GM12878 (cell line): ENCODE data around the gene CCDC134. TPM values are rescaled to one million over a fixed set of nuclear protein-coding genes. Genes with fewer than 3 reads are reported as not detected.

Experiments
- BACH1 ChIP-seq: fragments of 450-650 bp; IDR thresholded peaks from 2 replicates; pipeline ENCODE4 v1.6.1; 2017; ENCODE audit warnings: mild to moderate bottlenecking, borderline replicate concordance
- BHLHE40 ChIP-seq, 2 experiments: fragments of 450-650 bp in 1 of 2; IDR thresholded peaks; 2 replicates each; pipeline ENCODE4 v1.6.1; 2011 to 2017; ENCODE audit warnings: low read depth in 2 of 2, borderline replicate concordance in 1 of 2, improper control_type of control experiment in 1 of 2, low read length in 1 of 2, mild to moderate bottlenecking in 1 of 2
- CUX1 ChIP-seq: IDR thresholded peaks from 2 replicates; pipeline ENCODE4 v1.6.1; 2012; ENCODE audit warnings: improper control_type of control experiment, low read depth, low read length; ENCODE audit not compliant: insufficient replicate concordance
- ESRRA ChIP-seq: IDR thresholded peaks from 2 replicates; pipeline ENCODE4 v1.6.1; 2012; ENCODE audit warnings: mild to moderate bottlenecking, low read length, improper control_type of control experiment
- IKZF1 ChIP-seq: fragments of 450-650 bp; conservative IDR thresholded peaks from 2 replicates; pipeline ENCODE4 v1.6.1; 2017; ENCODE audit warnings: antibody characterized with exemption, mild to moderate bottlenecking
- IRF5 ChIP-seq: fragments of 450-650 bp; IDR thresholded peaks from 2 replicates; pipeline ENCODE4 v1.6.1; 2017; ENCODE audit warnings: borderline replicate concordance
- JUND ChIP-seq: IDR thresholded peaks from 2 replicates; pipeline ENCODE4 v1.6.1; 2012; ENCODE audit warnings: low read depth, mild to moderate bottlenecking, low read length, improper control_type of control experiment, moderate library complexity
- KAT2A ChIP-seq: conservative IDR thresholded peaks from 2 replicates; pipeline ENCODE4 v1.6.1; 2011; ENCODE audit warnings: low read depth, low read length; ENCODE audit not compliant: control insufficient read depth
- MXI1 ChIP-seq: fragments of 150-350 bp; IDR thresholded peaks from 2 replicates; pipeline ENCODE4 v1.6.1; 2011; ENCODE audit warnings: low read depth, mild to moderate bottlenecking, inconsistent platforms, low read length, improper control_type of control experiment
- NFIC ChIP-seq: IDR thresholded peaks from 2 replicates; pipeline ENCODE4 v1.6.1; 2012; ENCODE audit warnings: low read depth, mild to moderate bottlenecking, inconsistent platforms, low read length, moderate library complexity
- PAX8 ChIP-seq: fragments of 450-650 bp; IDR thresholded peaks from 2 replicates; pipeline ENCODE4 v1.6.1; 2017; ENCODE audit warnings: mild to moderate bottlenecking, moderate library complexity
- POLR2AphosphoS2 ChIP-seq: IDR thresholded peaks from 2 replicates; pipeline ENCODE4 v1.6.1; 2011; ENCODE audit warnings: low read depth, mild to moderate bottlenecking, low read length, improper control_type of control experiment, moderate library complexity
- RB1 ChIP-seq: fragments of 450-650 bp; formaldehyde crosslinking; IDR thresholded peaks from 2 replicates; pipeline ENCODE4 v1.6.1; 2017; ENCODE audit warnings: mild to moderate bottlenecking, borderline replicate concordance
- RELA ChIP-seq: fragments of 450-650 bp; IDR thresholded peaks from 2 replicates; pipeline ENCODE4 v1.8.0; 2014; ENCODE audit warnings: borderline replicate concordance; ENCODE audit not compliant: partially characterized antibody
- REST ChIP-seq: IDR thresholded peaks from 2 replicates; pipeline ENCODE4 v1.6.1; 2012; ENCODE audit warnings: mild to moderate bottlenecking, low read depth, low read length
- RUNX3 ChIP-seq: IDR thresholded peaks from 2 replicates; pipeline ENCODE4 v1.6.1; 2012; ENCODE audit warnings: low read length, inconsistent platforms
- SIN3A ChIP-seq: IDR thresholded peaks from 2 replicates; pipeline ENCODE4 v1.6.1; 2012; ENCODE audit warnings: low read depth, low read length, improper control_type of control experiment
- TCF12 ChIP-seq: IDR thresholded peaks from 2 replicates; pipeline ENCODE4 v1.6.1; 2011; ENCODE audit warnings: low read depth, mild to moderate bottlenecking, low read length
- YY1 ChIP-seq: IDR thresholded peaks from 2 replicates; pipeline ENCODE4 v1.6.1; 2011; ENCODE audit warnings: low read depth, mild to moderate bottlenecking, low read length
- ZNF384 ChIP-seq: IDR thresholded peaks from 2 replicates; pipeline ENCODE4 v1.6.1; 2012; ENCODE audit warnings: low read depth, mild to moderate bottlenecking, low read length, improper control_type of control experiment, borderline replicate concordance
- polyA plus RNA-seq, 11 experiments: library from polyadenylated mRNA; depleted of rRNA in 4 of 11; unstranded in 6 of 11; stranded (reverse) in 5 of 11; fragments of >200 nt; fragmentation: Nextera tagmentation in 4 of 11; fragmentation: Illumina TruSeq in 1 of 11; extraction: Ambion mirVana in 4 of 11; extraction: Trizol in 1 of 11; gene quantifications; 1 replicate in 1 of 11; 2 replicates in 10 of 11; pipeline versions ENCODE4 v1.2.1 to v1.2.3, GENCODE V29; 2011 to 2016; ENCODE audit warnings: inconsistent platforms in 2 of 11, missing spikeins in 2 of 11, low read depth in 1 of 11
- total RNA-seq, 4 experiments: library from RNA; depleted of rRNA in 3 of 4; stranded (reverse); fragments of >200 nt in 3 of 4; fragmentation: Illumina TruSeq in 1 of 4; extraction: Trizol in 1 of 4; gene quantifications; 2 replicates each; pipeline versions ENCODE4 v1.2.1 to v1.2.3, GENCODE V29; 2013 to 2021

Gene CCDC134
- total and polyA plus RNA-seq, 10 of the 15 experiments (the other 5 are each of a cell fraction or from before 2014, with no cell fraction given) = 0.35 to 19.3 (median 11.8) TPM

- TF ChIP-seq JUND (no peak), IKZF1 (peak; percentile 62), POLR2AphosphoS2 (peak; percentile 94), BHLHE40 (IDR thresholded peaks at IDR 0.05; ENCODE audit: borderline replicate concordance in 1 of 2, low read depth in 2 of 2, low read length in 1 of 2) (peak; percentile 30 to 52; a peak in 1 of 4 replicates), RUNX3 (peak; percentile 76), RB1 (0 out of 2 replicates have a peak, but pooled peaks have one; percentile 51), IRF5 (no peak), BACH1 (peak; percentile 30; the same call in 1 of the 2 replicates), REST (no peak), ZNF384 (no peak), RELA (peak; percentile 6), SIN3A (peak; percentile 28; the same call in 1 of the 2 replicates), YY1 (0 out of 2 replicates have a peak, but pooled peaks have one; percentile 44), ESRRA (no peak), CUX1 (no peak), TCF12 (no peak), PAX8 (no peak), NFIC (no peak), KAT2A (no peak), MXI1 (peak; percentile 39; the same call in 1 of the 2 replicates)
Measured at GRCh38 chr22:41800348-41801146, at the start of gene CCDC134 (continued).
